Uterus (tissue), 4 donors: Measurements from ENCODE around the gene FAM228B. TPM values are rescaled to one million over a fixed set of nuclear protein-coding genes. Genes with fewer than 3 reads are reported as not detected.

Experiments
- DNase-seq, 2 donors: peaks; one replicate each; pipeline ENCODE4 v3.0.0-alpha.2; 2019 to 2020
- H3K27ac ChIP-seq, 2 donors: fragments of 200-600 bp; sonication (generic); 1 replicate in 1 of 2; 2 replicates in 1 of 2; pipeline ENCODE4 v1.5.1; 2016 to 2018
- H3K27me3 ChIP-seq, 2 donors: fragments of 200-600 bp; sonication (generic); one replicate each; pipeline ENCODE4 v1.5.1; 2018 to 2019; ENCODE audit warnings: control low read depth in 1 of 2
- H3K36me3 ChIP-seq, 2 donors: fragments of 200-600 bp; sonication (generic); one replicate each; pipeline ENCODE4 v1.5.1; 2019; ENCODE audit warnings: control low read depth in 1 of 2
- H3K4me1 ChIP-seq, 2 donors: fragments of 200-600 bp; sonication (generic); one replicate each; pipeline ENCODE4 v1.5.1; 2018 to 2019; ENCODE audit warnings: control low read depth in 1 of 2
- H3K4me3 ChIP-seq, 2 donors: fragments of 200-600 bp; sonication (generic); 1 replicate in 1 of 2; 2 replicates in 1 of 2; pipeline ENCODE4 v1.5.1; 2018 to 2019; ENCODE audit warnings: mild to moderate bottlenecking in 1 of 2
- H3K9me3 ChIP-seq, 2 donors: fragments of 200-600 bp; sonication (generic); one replicate each; pipeline ENCODE4 v1.5.1; 2019; ENCODE audit warnings: control low read depth in 1 of 2
- CTCF ChIP-seq, 4 experiments: fragments of 200-600 bp in 2 of 4; fragments of 450-650 bp in 2 of 4; sonication (generic) in 2 of 4; IDR thresholded peaks; one replicate each; pipeline ENCODE4 v1.5.1; 2016 to 2019; ENCODE audit warnings: antibody characterized with exemption in 4 of 4, mild to moderate bottlenecking in 2 of 4, moderate library complexity in 1 of 4
- POLR2A ChIP-seq, 2 donors: fragments of 450-650 bp; IDR thresholded peaks; one replicate each; pipeline ENCODE4 v1.6.1; 2016; ENCODE audit warnings: antibody characterized with exemption in 2 of 2, mild to moderate bottlenecking in 1 of 2, moderate library complexity in 1 of 2
- intact Hi-C: fragments of 100-400 bp; cut with DNase I; formaldehyde crosslinking; loops from one replicate; pipeline ENCODE4 v1.15.1; 2023; ENCODE audit warnings: low total_unique reads
- total RNA-seq, 4 donors: library from RNA; depleted of rRNA in 3 of 4; stranded (reverse); fragments of >200 nt in 3 of 4; gene quantifications; one replicate each; pipeline versions ENCODE4 v1.1.0 to v1.2.4, GENCODE V29; 2014 to 2023
- donor health status: DM: yes; HTN: yes; CAD: no.

FAM228B gene
- total RNA-seq, 4 donors from 2014 or later, result 25.1 to 96.1 (median 51.7) TPM

- DNase-seq, result peak; percentile 72
- intact Hi-C loops, result no loop called here
- H3K27ac ChIP-seq, result peak overlapping the region; percentile 95 to 96
- no peaks in the 10 kb centered on the region for H3K36me3 ChIP-seq
- H3K4me1 ChIP-seq, result peaks cover 3 to 4% of the 10 kb centered on the region in 2 donors
- no peak for TF ChIP-seq POLR2A (IDR thresholded peaks at IDR 0.05)
- no peak for TF ChIP-seq CTCF (IDR thresholded peaks at IDR 0.05)
- H3K9me3 ChIP-seq, result no peaks in the 10 kb centered on the region
- H3K27me3 ChIP-seq, result no peaks in the 10 kb centered on the region
- peak overlapping the region; percentile 55 to 60 for H3K4me3 ChIP-seq
Observed at GRCh38 chr2:24083567-24084385, 39.5 kb upstream of the FAM228B start.

GRCh38 chr2:24084386-24085199, 38.7 kb upstream of the FAM228B start, which contains the start of gene TP53I3:
Gene TP53I3 (minus strand): TSS chr2:24084834. CDS start chr2:24084326, 508 bp downstream.
- intact Hi-C loops, result no loop called here

GRCh38 chr2:24085200-24085489, 38.1 kb upstream of the FAM228B start:
- intact Hi-C loops, result no loop called here
- DNase-seq, result no peak

More at GRCh38 chr2:24084386-24085199, 38.7 kb upstream of the FAM228B start, which contains the start of gene TP53I3:
- H3K9me3 ChIP-seq, result no peaks in the 10 kb centered on the region
- H3K27me3 ChIP-seq, result no peaks in the 10 kb centered on the region
- H3K36me3 ChIP-seq, result no peaks in the 10 kb centered on the region
- H3K27ac ChIP-seq, result peak within 1 kb of the TSS; percentile 95 to 96
- TF ChIP-seq CTCF (IDR thresholded peaks at IDR 0.05), result peak; percentile 89 to 97 (median 94)
- TF ChIP-seq POLR2A (IDR thresholded peaks at IDR 0.05), result peak; percentile 16 to 71
- DNase-seq, result peak; percentile 89 to 90
- peak within 1 kb of the TSS; percentile 55 to 60 for H3K4me3 ChIP-seq
- peaks cover 3 to 4% of the 10 kb centered on the region in 2 donors for H3K4me1 ChIP-seq

GRCh38 chr2:24086241-24086640, 37.0 kb upstream of the FAM228B start:
- Histone ChIP-seq H3K4me3 (no peak overlapping the region), H3K9me3 (no peaks in the 10 kb centered on the region), H3K27ac (no peak overlapping the region), H3K27me3 (no peaks in the 10 kb centered on the region), H3K4me1 (peaks cover 3 to 4% of the 10 kb centered on the region in 2 donors), H3K36me3 (no peaks in the 10 kb centered on the region)
- TF ChIP-seq POLR2A (IDR thresholded peaks at IDR 0.05) (no peak), CTCF (IDR thresholded peaks at IDR 0.05) (no peak)
- intact Hi-C loops, result no loop called here
- DNase-seq, result no peak

More at GRCh38 chr2:24085200-24085489, 38.1 kb upstream of the FAM228B start:
- Histone ChIP-seq H3K4me3 (peak overlapping the region; percentile 55 to 60), H3K36me3 (no peaks in the 10 kb centered on the region), H3K9me3 (no peaks in the 10 kb centered on the region), H3K27ac (peak overlapping the region; percentile 95 to 96), H3K4me1 (peaks cover 3 to 4% of the 10 kb centered on the region in 2 donors), H3K27me3 (no peaks in the 10 kb centered on the region)
- no peak for TF ChIP-seq CTCF (IDR thresholded peaks at IDR 0.05)
- no peak for TF ChIP-seq POLR2A (IDR thresholded peaks at IDR 0.05)
